Activated naive CD4-positive, alpha-beta T cell treated with anti-CD3 and anti-CD28 coated beads, Interleukin-2, amount 50 U/mL, for 72 hours (primary cell): Measurements from ENCODE around the gene POTEH. TPM values are rescaled to one million over a fixed set of nuclear protein-coding genes. Genes with fewer than 3 reads are reported as not detected.
"Not testable (repeated sequence)": the region's sequence is repeated elsewhere in the genome, so short reads cannot be mapped to it uniquely, and the experiment has no call there.

Experiments used
- ATAC-seq, 2 donors: fragments of 150-1000 bp; cut with Tn5 transposase; 2 replicates each; pipeline ENCODE4 v1.10.0; 2021; ENCODE audit warnings: mild to moderate bottlenecking in 2 of 2, moderate library complexity in 2 of 2
- DNase-seq, 2 donors: peaks; one replicate each; pipeline ENCODE4 v3.0.0; 2021 to 2022; ENCODE audit warnings: low spot score in 2 of 2
- H3K27ac Mint-ChIP-seq, 2 donors: one replicate each; pipeline ENCODE4 v1.8.0; 2022; ENCODE audit warnings: mild to moderate bottlenecking in 2 of 2, mixed read lengths in 2 of 2
- H3K36me3 Mint-ChIP-seq, 2 donors: one replicate each; pipeline ENCODE4 v1.8.0; 2022; ENCODE audit warnings: mixed read lengths in 2 of 2
- H3K9me3 Mint-ChIP-seq, 2 donors: one replicate each; pipeline ENCODE4 v1.8.0; 2022; ENCODE audit warnings: mixed read lengths in 2 of 2
- total RNA-seq, 2 donors: library from RNA; stranded (reverse); gene quantifications; one replicate each; pipeline ENCODE4 v1.2.3, GENCODE V29; 2022

POTEH gene
- not detected for total RNA-seq

DNA sequence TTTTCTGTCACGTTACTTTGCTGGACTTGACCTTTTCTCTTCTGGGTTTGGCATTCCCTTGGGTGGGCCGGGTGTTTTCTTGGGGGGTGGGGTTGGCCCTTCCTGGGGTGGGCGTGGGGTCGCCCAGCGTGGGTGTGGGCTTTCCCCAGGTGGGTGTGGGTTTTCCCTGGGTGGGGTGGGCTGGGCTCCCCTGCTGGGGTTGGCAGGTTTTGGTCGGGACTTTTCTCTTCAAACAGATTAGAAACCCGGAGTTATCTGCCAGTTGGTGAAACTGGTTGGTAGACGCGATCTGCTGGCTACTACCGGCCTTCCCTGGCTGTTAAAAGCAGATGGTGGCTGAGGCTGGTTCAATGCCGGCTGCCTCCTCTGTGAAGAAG lies at the start of gene POTEH:
Gene POTEH (plus strand): TSS at position 278 of the 377 bp plus-strand sequence. CDS start 52 bp downstream, at position 330.
- H3K9me3 Mint-ChIP-seq, ATAC-seq, DNase-seq, H3K27ac Mint-ChIP-seq, H3K36me3 Mint-ChIP-seq: not testable (repeated sequence)

DNA sequence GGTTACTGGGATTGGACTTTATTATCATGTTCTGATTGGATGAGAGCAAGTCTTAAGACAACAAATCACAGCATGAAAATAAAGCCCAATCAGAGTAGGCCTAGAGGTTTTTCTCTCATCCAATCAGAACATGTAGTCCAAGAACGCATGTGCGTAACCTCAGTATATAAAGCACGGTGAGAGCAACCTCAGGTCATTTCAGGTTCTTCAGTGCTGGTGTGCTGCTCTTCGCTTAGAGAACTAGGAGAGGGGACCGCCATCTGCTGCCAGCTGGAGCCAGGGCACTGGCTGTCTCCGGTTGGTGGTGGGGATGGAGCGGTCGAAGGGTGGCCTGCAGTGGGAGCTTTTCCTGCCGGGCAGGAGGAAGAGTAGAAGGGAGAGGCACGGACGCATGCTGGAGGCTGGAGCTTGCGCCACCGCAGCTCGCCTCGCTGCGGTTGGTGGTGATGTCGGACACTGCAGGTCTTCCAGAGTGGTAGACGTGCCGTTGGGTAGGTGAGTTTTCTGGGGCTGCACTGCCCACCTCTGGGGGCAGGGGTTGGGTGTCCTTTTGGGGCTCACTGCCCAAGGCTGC lies 47.5 kb upstream of the POTEH start:
- not testable (repeated sequence) for H3K36me3 Mint-ChIP-seq, DNase-seq

DNA sequence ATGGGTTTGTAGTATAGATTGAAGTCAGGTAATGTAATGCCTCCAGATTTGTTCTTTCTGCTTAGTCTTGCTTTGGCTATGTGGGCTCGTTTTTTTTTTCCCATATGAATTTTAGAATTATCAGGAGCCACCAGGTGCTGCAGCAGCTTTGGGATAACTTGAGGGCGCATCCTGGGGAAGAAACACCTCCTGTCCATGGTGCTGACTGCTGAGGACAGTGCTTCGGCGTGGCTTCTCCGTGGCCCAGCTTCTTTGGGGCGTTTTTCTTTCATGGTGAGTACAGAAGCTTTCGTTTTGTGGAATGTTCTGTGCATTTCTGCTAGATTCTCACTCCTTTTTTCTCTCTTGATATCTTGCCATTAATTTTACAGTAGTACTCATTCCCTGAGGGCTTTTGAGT lies 37.9 kb upstream of the POTEH start:
- not testable (repeated sequence) for DNase-seq, H3K27ac Mint-ChIP-seq, H3K36me3 Mint-ChIP-seq, ATAC-seq, H3K9me3 Mint-ChIP-seq

More for the DNA sequence above, 47.5 kb upstream of the POTEH start:
- ATAC-seq, H3K27ac Mint-ChIP-seq, H3K9me3 Mint-ChIP-seq: not testable (repeated sequence)

DNA sequence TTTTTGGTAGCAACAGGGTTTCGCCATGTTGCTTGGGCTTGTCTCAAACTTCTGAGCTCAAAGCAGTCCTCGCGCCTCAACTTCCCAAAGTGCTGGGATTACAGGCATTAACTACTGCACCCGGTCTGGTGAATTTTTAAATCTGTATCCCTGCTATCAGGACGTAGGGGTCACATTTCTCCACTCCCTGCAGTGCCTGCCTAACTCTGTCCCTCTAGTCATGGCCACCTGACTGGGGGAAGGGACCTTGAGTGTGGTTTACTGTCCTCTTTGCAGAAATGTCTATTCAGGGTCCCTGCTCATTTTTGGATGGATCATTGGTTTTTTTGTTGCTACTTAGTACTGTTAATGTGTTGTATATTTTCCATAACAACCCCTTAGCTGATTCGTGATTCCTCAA lies 37.1 kb upstream of the POTEH start:
- not testable (repeated sequence) for H3K36me3 Mint-ChIP-seq, H3K9me3 Mint-ChIP-seq, DNase-seq, ATAC-seq, H3K27ac Mint-ChIP-seq

DNA sequence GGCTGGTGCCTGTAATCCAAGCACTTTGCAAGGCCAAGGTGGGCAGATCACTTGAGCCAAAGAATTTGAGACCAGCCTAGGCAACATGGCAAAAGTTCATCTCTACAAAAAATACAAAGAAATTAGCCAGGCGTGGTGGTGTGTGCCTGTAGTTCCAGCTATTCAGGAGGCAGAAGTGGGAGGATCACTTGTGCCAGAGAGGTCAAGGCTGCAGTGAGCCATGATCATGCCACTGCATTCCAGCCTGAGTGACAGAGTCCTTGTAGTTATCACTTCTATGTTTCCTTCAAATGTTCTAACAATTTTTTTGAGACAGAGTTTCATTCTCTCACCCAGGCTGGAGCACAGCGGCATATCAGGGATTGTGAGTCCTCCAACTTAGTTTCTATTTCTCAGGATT lies 36.6 kb upstream of the POTEH start:
- H3K36me3 Mint-ChIP-seq, ATAC-seq, H3K27ac Mint-ChIP-seq, H3K9me3 Mint-ChIP-seq, DNase-seq: not testable (repeated sequence)

DNA sequence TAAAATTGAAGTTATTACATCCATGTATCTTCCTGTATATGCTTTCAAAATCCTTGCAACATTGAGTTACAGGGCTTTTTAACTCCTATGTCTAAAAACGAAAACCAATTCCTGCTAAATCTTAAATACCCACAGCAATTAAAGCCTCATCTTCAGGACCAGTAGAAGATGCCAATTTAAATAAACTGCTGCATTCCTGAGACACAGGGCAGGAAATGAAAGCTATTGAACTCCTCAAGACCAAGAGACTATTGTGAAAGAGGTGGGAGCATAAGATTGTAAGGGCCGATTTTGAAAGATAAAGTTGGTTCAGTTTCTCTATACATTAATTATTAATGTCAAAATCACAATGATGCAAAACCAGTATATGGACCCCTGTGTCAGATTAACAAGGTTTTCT lies 28.7 kb upstream of the POTEH start:
- H3K27ac Mint-ChIP-seq, H3K9me3 Mint-ChIP-seq, DNase-seq, H3K36me3 Mint-ChIP-seq, ATAC-seq: not testable (repeated sequence)

DNA sequence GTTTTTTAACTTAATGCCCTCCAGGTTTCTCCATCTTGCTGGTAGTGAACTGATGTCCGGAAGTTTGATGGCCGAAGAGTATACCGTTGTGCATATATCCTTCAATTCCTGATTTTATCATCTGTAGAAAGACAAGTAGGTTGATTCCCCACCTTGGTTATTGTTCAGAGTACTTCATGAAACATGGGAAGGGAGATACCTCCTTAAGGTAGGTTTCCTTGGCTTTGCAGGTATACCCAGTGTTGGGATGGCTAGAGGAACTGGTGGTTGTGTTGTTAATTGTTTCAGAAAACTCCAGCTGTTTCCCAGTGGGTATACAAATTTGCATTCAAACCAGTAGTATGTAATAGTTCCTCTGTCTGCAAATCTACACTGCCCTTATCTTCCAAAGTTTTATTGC lies 25.1 kb upstream of the POTEH start:
- not testable (repeated sequence) for ATAC-seq, H3K36me3 Mint-ChIP-seq, DNase-seq, H3K9me3 Mint-ChIP-seq, H3K27ac Mint-ChIP-seq

DNA sequence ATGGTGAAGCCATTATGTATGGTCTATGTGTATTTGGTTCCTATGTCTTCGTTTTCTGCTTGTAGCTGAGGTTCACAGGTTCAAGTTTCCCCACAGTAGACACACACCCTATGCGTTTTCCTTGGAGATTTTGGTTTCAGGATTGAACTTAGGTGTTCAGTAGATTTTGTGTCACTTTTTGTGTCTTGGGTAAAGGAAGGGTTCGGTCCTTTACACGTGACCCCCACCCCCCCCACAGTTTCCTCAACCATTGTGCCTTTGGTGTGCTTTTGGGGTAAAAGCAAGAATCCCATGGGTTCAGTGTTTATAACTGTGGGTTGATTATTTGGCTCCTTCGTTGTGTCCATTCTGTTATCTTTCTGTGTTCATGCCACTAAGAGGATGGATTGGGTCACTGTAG lies 24.3 kb upstream of the POTEH start:
- H3K36me3 Mint-ChIP-seq, DNase-seq, H3K9me3 Mint-ChIP-seq, H3K27ac Mint-ChIP-seq, ATAC-seq: not testable (repeated sequence)

DNA sequence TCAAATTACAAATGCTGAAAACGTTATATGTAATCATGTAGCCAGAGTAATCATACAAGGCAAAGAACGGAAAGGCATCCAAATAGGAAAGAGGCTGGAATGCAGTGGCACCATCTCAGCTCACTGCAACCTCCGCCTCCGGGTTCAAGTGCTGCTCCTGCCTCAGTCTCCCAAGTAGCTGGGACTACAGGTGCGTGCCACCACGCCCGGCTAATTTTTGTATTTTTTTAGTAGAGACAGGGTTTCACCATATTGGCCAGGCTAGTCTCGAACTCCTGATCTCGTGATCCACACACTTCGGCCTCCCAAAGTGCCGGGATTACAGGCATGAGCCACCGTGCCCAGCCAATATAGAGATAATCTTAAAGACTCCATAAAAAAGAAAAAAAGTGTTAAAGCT lies 20.4 kb upstream of the POTEH start:
- not testable (repeated sequence) for ATAC-seq, H3K9me3 Mint-ChIP-seq, H3K36me3 Mint-ChIP-seq, DNase-seq, H3K27ac Mint-ChIP-seq

DNA sequence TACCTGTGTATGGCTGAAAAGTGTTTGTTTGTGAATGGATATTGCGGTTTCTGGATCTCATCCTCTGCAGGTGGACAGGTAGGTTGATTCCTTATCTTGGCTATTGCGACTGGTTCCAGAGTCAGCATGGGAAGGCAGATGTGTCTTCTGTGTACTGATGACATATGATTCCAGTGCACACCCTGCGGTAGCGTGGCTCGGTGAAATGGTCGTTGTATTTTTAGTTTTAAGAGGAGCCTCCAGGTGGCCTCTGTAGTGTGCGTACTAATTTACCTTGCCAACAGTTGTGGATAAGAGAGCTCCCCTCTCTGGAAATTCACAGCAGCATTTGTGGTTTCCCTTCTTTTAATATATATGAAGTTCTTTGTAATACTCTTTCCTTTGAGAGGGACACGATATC lies 10.1 kb upstream of the POTEH start:
- H3K27ac Mint-ChIP-seq, DNase-seq, ATAC-seq, H3K9me3 Mint-ChIP-seq, H3K36me3 Mint-ChIP-seq: not testable (repeated sequence)

DNA sequence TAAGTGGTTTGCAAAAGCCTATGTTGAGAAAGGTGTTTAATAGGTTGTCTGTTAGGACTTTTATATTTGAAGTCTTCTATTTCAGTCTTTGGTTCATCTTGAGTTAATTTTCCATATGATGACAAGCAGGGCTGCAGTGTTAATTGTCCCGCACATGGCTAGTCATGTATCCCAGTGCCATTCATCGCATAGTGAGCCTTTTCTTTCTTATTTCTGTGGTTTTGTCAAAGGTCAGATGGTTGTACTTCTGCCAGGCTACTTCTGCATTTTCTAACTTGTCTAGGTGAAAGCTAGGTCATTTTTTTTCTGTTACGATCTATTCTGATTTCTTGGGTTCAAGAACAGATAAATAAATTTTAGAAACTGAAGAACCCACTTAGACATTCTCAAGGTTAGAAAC lies 5.7 kb upstream of the POTEH start:
- not testable (repeated sequence) for H3K27ac Mint-ChIP-seq, H3K36me3 Mint-ChIP-seq, ATAC-seq, H3K9me3 Mint-ChIP-seq, DNase-seq

DNA sequence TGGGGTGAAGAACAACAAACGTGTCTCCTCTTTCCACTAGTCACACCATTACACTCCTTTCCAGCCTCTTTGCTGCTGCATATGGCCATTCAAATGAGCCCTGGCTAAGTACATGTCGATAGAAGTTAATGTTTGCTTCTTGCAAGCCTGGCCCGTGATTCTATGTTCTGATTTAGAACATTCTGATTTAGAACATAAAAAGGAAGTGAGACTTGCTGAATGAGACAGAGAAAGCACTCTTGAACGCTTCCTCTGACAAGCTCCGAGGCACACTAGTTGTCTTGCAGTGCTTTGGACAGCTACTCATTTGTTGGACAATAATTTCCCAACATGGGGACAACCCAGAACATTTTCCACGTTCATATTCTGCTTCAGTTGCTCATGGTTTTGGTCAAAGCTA lies 5.1 kb upstream of the POTEH start:
- not testable (repeated sequence) for ATAC-seq, H3K9me3 Mint-ChIP-seq, H3K27ac Mint-ChIP-seq, H3K36me3 Mint-ChIP-seq, DNase-seq

DNA sequence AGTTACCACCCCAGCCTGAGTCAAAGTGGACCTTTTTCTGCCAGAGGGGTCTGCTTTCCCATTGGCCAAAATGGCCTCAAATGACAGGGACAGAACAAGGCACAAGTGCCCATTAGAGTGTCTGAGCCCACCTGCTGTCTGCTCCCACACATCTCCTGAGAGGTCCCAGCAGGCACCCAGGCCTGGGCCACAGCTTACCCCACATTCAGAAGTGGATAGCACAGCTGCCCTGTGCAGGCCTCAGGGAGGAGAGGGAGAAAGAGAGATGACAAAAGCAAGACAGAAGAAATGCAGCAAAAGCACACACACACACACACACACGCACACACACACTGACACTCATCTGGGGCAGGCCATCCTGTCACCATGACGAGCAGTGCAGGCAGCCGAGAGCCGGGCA lies 4.2 kb upstream of the POTEH start:
- not testable (repeated sequence) for H3K36me3 Mint-ChIP-seq, DNase-seq, H3K27ac Mint-ChIP-seq, H3K9me3 Mint-ChIP-seq, ATAC-seq

DNA sequence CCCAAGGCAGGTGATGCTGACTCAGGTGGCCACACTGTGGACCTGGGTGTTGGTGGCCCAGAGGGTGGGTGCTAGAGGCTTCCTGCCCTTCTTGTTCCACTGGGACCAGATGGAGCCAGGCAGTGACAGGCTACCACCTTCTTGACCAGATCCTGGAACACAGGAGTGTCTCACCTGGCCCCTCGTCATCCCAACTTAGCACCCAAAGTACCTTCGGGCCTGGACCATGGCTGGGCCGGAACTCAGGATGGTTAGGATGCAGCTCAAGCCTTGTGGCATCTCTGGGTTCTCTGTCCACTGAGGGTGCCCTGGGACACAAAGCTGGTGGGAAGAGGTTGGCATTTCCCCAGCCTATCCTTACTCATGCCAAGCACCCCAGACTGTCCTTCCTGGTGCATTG lies 2.7 kb upstream of the POTEH start:
- H3K27ac Mint-ChIP-seq, ATAC-seq, H3K36me3 Mint-ChIP-seq, H3K9me3 Mint-ChIP-seq, DNase-seq: not testable (repeated sequence)

DNA sequence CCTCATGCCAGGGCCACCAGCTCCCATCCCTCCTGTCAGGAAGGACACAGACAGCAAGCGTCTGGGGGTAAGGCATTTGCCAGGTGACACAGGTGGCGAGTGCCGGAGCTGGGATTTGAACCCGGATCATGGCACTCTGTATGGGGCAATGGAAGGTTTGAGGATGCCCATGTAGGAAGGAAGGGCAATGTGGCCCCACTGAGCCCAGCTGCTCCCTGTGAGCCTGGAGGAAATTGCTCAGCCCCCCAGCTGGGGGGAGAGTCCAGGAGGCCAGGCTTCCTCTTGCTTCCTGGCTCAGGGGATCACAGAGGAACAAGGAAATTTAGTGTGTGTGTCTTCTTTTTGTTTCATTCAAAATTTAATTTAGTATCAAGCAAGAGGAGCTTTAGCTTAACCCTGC lies 2.1 kb upstream of the POTEH start:
- H3K9me3 Mint-ChIP-seq = not testable (repeated sequence)

DNA sequence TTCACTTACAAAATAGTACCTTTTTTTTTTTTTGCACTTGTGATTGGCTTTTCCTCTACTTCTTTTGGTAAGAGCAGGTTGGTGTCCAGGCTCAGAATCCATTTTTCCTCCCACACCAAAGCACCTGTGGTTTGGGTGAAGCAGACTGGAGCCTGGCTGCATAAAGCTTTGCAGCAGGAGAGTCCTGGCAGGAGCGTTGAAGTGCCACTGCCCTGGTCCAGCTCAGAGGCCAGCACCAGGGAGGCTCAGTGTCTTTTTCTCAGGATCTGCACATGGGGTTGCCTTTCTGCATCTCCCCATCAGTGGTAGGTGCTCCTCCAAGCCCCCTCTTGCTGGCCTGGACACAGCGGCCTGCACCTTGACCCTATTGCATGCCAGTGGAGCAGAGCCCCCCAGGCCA lies 1.7 kb upstream of the POTEH start:
- not testable (repeated sequence) for H3K36me3 Mint-ChIP-seq, DNase-seq, ATAC-seq, H3K9me3 Mint-ChIP-seq, H3K27ac Mint-ChIP-seq

More for the DNA sequence above, 2.1 kb upstream of the POTEH start:
- not testable (repeated sequence) for DNase-seq, H3K27ac Mint-ChIP-seq, H3K36me3 Mint-ChIP-seq, ATAC-seq

DNA sequence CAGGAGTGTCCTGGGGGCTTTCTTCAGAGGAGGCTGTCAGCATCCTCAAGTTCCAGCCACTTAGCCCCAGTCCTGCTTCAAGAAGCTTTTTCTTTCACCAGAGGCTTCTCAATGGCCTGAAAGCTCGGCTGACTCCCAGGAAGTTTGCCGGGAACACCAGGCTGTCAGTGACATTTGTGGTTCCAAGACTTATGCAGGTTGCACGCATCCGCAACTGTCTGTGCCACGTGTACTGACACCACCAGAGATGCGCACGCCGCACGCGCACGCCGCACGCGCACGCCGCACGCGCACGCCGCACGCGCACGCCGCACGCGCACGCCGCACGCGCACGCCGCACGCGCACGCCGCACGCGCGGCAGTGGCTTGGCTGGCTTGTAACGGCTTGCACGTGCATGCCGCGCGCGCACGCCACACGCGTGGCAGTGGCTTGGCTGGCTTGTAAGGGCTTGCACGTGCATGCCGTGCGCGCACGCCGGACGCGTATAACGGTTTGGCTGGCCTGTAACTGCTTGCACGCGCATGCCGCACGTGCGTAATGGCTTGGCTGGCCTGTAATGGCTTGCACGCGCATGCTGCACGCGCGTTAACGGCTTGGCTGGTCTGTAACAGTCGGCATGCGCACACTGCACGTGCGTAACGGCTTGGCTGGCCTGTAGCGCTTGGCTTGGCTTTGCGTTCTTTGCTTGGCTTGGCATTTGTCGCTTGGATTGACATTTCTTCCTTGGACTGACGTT lies 646 bp upstream of the POTEH start:
- DNase-seq, H3K27ac Mint-ChIP-seq, H3K36me3 Mint-ChIP-seq, ATAC-seq, H3K9me3 Mint-ChIP-seq: not testable (repeated sequence)

DNA sequence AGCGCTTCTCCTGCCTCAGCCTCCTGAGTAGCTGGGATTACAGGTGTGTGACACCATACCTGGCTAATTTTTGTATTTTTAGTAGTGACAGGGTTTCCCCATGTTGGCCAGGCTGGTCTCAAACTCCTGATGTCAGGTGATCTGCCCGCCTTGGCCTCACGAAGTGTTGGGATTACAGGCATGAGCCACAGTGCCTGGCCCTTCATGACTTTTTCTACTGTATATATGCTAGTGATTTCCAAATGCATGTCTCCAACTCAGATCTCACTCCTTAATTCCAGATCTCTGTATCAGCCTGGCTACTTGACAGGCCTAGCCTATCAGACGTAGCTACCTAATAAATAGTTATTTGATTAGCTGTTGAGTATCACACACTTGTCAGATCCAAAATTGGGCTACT lies 23.8 kb downstream of the POTEH start:
- not testable (repeated sequence) for DNase-seq, ATAC-seq, H3K27ac Mint-ChIP-seq, H3K9me3 Mint-ChIP-seq, H3K36me3 Mint-ChIP-seq
